Mucosa of rectum (tissue), 2 donors: ENCODE results near the gene PLA2G2C.

Source experiments
- H3K27ac ChIP-seq, 2 donors: one replicate each; pipeline ENCODE4 v1.7.0; 2013; ENCODE audit warnings: inconsistent platforms in 2 of 2, low read depth in 2 of 2, low read length in 2 of 2
- H3K27me3 ChIP-seq, 2 donors: one replicate each; pipeline ENCODE4 v1.7.0; 2013; ENCODE audit warnings: low read length in 2 of 2; ENCODE audit not compliant: control insufficient read depth in 2 of 2, insufficient read depth in 2 of 2
- H3K36me3 ChIP-seq, 2 donors: one replicate each; pipeline ENCODE4 v1.7.0; 2013; ENCODE audit warnings: low read length in 2 of 2; ENCODE audit not compliant: control insufficient read depth in 2 of 2, insufficient read depth in 2 of 2
- H3K4me1 ChIP-seq, 2 donors: one replicate each; pipeline ENCODE4 v1.7.0; 2013; ENCODE audit warnings: low read length in 2 of 2, mild to moderate bottlenecking in 1 of 2; ENCODE audit not compliant: control insufficient read depth in 2 of 2, insufficient read depth in 2 of 2
- H3K4me3 ChIP-seq, 2 donors: one replicate each; pipeline ENCODE4 v1.7.0; 2013; ENCODE audit warnings: low read length in 2 of 2
- H3K9ac ChIP-seq, 2 donors: one replicate each; pipeline ENCODE4 v1.7.0; 2013; ENCODE audit warnings: low read length in 2 of 2, low read depth in 1 of 2, mild to moderate bottlenecking in 1 of 2
- H3K9me3 ChIP-seq, 2 donors: one replicate each; pipeline ENCODE4 v1.7.0; 2013; ENCODE audit warnings: low read length in 2 of 2; ENCODE audit not compliant: control insufficient read depth in 2 of 2
- donor health status: healthy.
- donor health status: Normal muscosa, but diverticular disease.

Gene PLA2G2C

GRCh38 chr1:20195462-20195780 is 9.1 kb upstream of the PLA2G2C start:
- peaks cover 3 to 28% of the 10 kb centered on the region in 2 donors for H3K4me1 ChIP-seq

GRCh38 chr1:20194757-20195461 is 8.6 kb upstream of the PLA2G2C start:
- Histone ChIP-seq H3K4me1 (peaks cover 3 to 28% of the 10 kb centered on the region in 2 donors), H3K9me3 (no peaks in the 10 kb centered on the region), H3K4me3 (peak overlapping the region; percentile 33 to 49), H3K27me3 (no peaks in the 10 kb centered on the region), H3K9ac (no peak overlapping the region), H3K36me3 (peaks cover 0 to 10% of the 10 kb centered on the region in 2 donors), H3K27ac (peak overlapping the region; percentile 14 to 51)

More at GRCh38 chr1:20195462-20195780, 9.1 kb upstream of the PLA2G2C start:
- Histone ChIP-seq H3K27me3 (no peaks in the 10 kb centered on the region), H3K4me3 (peak overlapping the region in 1 of 2 donors; percentile 33), H3K36me3 (peaks cover 0 to 10% of the 10 kb centered on the region in 2 donors), H3K9me3 (no peaks in the 10 kb centered on the region), H3K9ac (no peak overlapping the region), H3K27ac (peak overlapping the region in 1 of 2 donors; percentile 23)

- peak overlapping the region in 1 of 2 donors; percentile 51 for H3K27ac ChIP-seq
Observed at GRCh38 chr1:20194224-20194623, 7.9 kb upstream of the PLA2G2C start.

GRCh38 chr1:20192871-20193411 is 6.6 kb upstream of the PLA2G2C start:
- no peak overlapping the region for H3K4me3 ChIP-seq
- no peaks in the 10 kb centered on the region for H3K27me3 ChIP-seq
- H3K9ac ChIP-seq, result no peak overlapping the region
- peaks cover 0 to 10% of the 10 kb centered on the region in 2 donors for H3K36me3 ChIP-seq
- H3K27ac ChIP-seq, result no peak overlapping the region
- peaks cover 6 to 33% of the 10 kb centered on the region in 2 donors for H3K4me1 ChIP-seq
- H3K9me3 ChIP-seq, result no peaks in the 10 kb centered on the region

More at GRCh38 chr1:20194224-20194623, 7.9 kb upstream of the PLA2G2C start:
- Histone ChIP-seq H3K27me3 (no peaks in the 10 kb centered on the region), H3K9me3 (no peaks in the 10 kb centered on the region), H3K9ac (no peak overlapping the region), H3K36me3 (peaks cover 0 to 10% of the 10 kb centered on the region in 2 donors), H3K4me1 (peaks cover 3 to 24% of the 10 kb centered on the region in 2 donors), H3K4me3 (no peak overlapping the region)

- no peak overlapping the region for H3K27ac ChIP-seq
- H3K9me3 ChIP-seq, result no peaks in the 10 kb centered on the region
- no peak overlapping the region for H3K9ac ChIP-seq
- H3K4me3 ChIP-seq, result no peak overlapping the region
- peaks cover 11 to 38% of the 10 kb centered on the region in 2 donors for H3K4me1 ChIP-seq
- no peaks in the 10 kb centered on the region for H3K27me3 ChIP-seq
- H3K36me3 ChIP-seq, result peaks cover 0 to 10% of the 10 kb centered on the region in 2 donors
Observed at GRCh38 chr1:20192364-20192763, 6.0 kb upstream of the PLA2G2C start.

GRCh38 chr1:20191266-20191825 is 5.0 kb upstream of the PLA2G2C start:
- no peak overlapping the region for H3K27ac ChIP-seq
- H3K36me3 ChIP-seq, result peaks cover 0 to 10% of the 10 kb centered on the region in 2 donors
- no peaks in the 10 kb centered on the region for H3K9me3 ChIP-seq
- peaks cover 21 to 42% of the 10 kb centered on the region in 2 donors for H3K4me1 ChIP-seq
- no peaks in the 10 kb centered on the region for H3K27me3 ChIP-seq
- no peak overlapping the region for H3K4me3 ChIP-seq
- no peak overlapping the region for H3K9ac ChIP-seq

- no peak overlapping the region for H3K9ac ChIP-seq
- peaks cover 0 to 10% of the 10 kb centered on the region in 2 donors for H3K36me3 ChIP-seq
- H3K27ac ChIP-seq, result no peak overlapping the region
- peaks cover 21 to 46% of the 10 kb centered on the region in 2 donors for H3K4me1 ChIP-seq
- no peaks in the 10 kb centered on the region for H3K27me3 ChIP-seq
- no peak overlapping the region for H3K4me3 ChIP-seq
- no peaks in the 10 kb centered on the region for H3K9me3 ChIP-seq
Observed at GRCh38 chr1:20190256-20191160, 4.2 kb upstream of the PLA2G2C start.

GRCh38 chr1:20189664-20190063 is 3.3 kb upstream of the PLA2G2C start:
- H3K4me3 ChIP-seq, result no peak overlapping the region
- no peaks in the 10 kb centered on the region for H3K27me3 ChIP-seq
- H3K9ac ChIP-seq, result no peak overlapping the region
- peaks cover 17 to 43% of the 10 kb centered on the region in 2 donors for H3K4me1 ChIP-seq
- H3K36me3 ChIP-seq, result peaks cover 0 to 10% of the 10 kb centered on the region in 2 donors
- H3K9me3 ChIP-seq, result no peaks in the 10 kb centered on the region
- no peak overlapping the region for H3K27ac ChIP-seq

- Histone ChIP-seq H3K9ac (no peak overlapping the region), H3K4me1 (peaks cover 20 to 44% of the 10 kb centered on the region in 2 donors), H3K9me3 (no peaks in the 10 kb centered on the region), H3K27me3 (no peaks in the 10 kb centered on the region), H3K27ac (no peak overlapping the region), H3K36me3 (peaks cover 0 to 10% of the 10 kb centered on the region in 2 donors), H3K4me3 (no peak overlapping the region)
Observed at GRCh38 chr1:20188455-20188817, 2.1 kb upstream of the PLA2G2C start.
